GM12801 (cell line): ENCODE data around the gene DOK7.

Experiments used
- TF ChIP-seq, protein P1 (sequence below): IDR thresholded peaks from one replicate; pipeline ENCODE4 v1.5.1; 2011; ENCODE audit warnings: control low read depth; ENCODE audit not compliant: insufficient read length; ENCODE audit errors: extremely low read depth

The DOK7 gene

DNA sequence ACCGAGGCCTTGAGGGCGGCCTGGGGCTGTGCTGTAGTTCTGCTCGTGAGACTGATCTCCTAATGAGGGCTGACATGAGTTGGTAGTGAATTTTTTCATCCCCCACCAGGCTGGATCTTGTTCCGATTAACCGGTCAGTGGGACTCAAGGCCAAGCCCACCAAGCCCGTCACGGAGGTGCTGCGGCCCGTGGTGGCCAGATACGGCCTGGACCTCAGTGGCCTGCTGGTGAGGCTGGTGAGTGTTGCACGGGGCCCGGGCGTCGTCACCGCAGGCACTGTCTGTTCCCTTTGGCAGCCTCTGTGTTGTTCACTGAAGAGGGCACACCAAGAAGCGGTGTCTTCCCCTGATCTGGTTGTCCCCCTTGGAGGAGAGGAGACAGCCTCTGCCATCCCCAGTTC lies 39.7 kb upstream of the DOK7 start:
- TF ChIP-seq, protein P1, sequence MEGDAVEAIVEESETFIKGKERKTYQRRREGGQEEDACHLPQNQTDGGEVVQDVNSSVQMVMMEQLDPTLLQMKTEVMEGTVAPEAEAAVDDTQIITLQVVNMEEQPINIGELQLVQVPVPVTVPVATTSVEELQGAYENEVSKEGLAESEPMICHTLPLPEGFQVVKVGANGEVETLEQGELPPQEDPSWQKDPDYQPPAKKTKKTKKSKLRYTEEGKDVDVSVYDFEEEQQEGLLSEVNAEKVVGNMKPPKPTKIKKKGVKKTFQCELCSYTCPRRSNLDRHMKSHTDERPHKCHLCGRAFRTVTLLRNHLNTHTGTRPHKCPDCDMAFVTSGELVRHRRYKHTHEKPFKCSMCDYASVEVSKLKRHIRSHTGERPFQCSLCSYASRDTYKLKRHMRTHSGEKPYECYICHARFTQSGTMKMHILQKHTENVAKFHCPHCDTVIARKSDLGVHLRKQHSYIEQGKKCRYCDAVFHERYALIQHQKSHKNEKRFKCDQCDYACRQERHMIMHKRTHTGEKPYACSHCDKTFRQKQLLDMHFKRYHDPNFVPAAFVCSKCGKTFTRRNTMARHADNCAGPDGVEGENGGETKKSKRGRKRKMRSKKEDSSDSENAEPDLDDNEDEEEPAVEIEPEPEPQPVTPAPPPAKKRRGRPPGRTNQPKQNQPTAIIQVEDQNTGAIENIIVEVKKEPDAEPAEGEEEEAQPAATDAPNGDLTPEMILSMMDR, result no peak

- TF ChIP-seq, protein P1, result no peak
These were observed 39.2 kb upstream of the DOK7 start for GRCh38 chr4:3423952-3424351.

DNA sequence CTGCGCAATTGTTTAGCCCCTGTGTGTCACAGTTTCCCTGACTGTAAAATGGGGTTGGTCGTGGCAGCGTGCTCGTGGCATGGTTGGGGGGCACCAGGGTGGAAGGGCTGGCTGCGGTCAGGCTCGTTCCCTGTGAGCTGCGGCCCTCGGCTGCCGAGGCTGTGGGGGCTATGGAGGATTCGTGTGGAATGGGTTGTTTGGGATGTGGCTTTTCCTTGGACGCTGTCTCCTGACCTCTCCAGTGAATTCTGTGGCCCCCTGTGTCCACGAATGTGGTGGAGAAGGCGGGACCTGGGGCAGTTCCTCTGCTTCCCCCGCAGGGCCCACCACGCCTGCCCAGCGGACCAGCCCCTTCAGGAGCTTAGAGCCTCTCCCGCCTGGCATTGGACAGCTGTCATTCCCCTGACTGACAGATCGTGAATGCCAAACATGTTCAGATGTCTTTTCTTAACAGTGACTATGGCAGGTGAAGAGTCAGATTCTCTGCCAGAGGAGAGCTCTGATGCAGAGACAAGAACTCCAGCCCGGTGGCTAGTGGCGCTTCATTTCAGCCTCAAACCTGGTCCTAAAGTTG lies 38.5 kb upstream of the DOK7 start:
- TF ChIP-seq, protein P1, result no peak

DNA sequence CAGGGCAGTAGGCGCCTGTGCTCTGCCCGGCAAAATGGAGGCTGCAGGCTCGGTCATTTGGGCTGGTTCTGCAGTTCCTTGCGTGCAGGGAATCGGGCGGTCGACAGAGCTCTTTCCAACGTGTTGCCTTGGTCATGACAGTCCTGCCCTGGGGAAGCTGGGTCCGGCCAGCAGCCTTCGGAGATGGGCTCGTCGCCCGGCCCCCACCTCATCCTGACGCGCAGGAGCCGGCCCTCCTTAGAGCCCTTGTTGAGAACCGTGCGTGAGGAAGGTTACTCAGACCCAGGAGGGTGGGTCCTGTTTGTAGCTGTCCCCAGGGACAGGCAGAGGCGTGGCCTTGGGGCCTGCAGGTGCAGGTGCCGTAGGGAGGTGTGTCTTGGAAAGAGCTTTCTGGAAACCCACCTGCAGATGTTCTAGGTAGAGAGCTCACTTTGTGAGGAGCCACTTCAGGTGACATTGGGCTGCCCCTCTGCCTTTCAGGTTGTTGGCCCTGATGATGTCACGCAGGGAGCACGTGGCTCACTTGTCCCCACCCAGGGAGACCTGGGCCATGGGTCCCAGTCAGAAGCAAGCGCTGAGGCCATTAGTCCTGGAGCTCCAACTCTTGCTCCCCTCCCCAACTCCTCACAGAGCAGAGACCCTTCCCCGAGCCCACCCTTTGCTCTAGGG lies 36.5 kb upstream of the DOK7 start:
- TF ChIP-seq, protein P1, result no peak

DNA sequence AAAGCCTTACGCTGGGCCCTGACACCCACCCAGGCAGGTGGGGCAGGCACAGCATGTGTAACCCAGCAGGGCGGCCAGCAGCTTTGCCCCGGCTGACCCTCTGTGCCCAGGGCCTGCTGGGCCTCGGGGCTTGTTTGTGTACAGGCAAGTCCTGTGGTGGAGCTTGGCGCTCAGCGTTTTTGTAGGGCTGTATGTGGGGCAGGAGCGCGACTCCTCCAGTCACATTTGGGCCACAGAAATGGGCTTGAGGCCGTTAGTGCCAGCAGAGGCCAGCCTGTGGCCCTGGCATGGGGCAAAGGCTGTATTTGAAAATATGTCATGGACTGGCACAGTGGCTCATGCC lies 36.0 kb upstream of the DOK7 start:
- TF ChIP-seq, protein P1, result no peak

- TF ChIP-seq, protein P1, result no peak
These were observed 35.2 kb upstream of the DOK7 start for GRCh38 chr4:3427706-3428446.

DNA sequence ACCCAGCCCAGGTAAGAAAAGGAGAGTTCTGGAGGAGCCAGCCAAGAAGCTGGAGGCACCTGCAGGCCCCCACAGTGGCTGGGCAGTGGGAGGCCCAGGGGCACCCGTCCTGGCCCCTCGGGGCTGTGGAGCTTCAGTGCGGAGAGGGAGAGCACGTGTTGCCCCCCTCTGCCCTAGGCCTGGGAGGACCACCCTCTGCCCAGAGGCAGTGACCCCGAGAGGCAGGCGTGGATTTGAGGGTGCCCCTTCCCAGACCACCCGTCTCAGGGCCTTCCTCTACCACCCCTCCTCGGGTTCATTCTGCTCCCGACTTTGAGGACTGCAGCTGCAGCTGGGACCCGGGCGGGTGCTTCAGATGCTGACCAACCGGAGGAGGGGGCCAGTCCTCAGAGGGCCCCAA lies 33.5 kb upstream of the DOK7 start:
- TF ChIP-seq, protein P1, result no peak
